NCI-H2196 treated with DMSO at 0.1 percent for 48 hours (cell line): ENCODE measurements around the gene EPC1.
"Not testable (repeated sequence)": the region's sequence is repeated elsewhere in the genome, so short reads cannot be mapped to it uniquely, and the experiment has no call there.

Source experiments
- DNase-seq: peaks from one replicate; lab custom pipeline; 2025; ENCODE audit not compliant: unreplicated experiment; lab: John Stamatoyannopoulos, UW

The EPC1 gene, protein sequence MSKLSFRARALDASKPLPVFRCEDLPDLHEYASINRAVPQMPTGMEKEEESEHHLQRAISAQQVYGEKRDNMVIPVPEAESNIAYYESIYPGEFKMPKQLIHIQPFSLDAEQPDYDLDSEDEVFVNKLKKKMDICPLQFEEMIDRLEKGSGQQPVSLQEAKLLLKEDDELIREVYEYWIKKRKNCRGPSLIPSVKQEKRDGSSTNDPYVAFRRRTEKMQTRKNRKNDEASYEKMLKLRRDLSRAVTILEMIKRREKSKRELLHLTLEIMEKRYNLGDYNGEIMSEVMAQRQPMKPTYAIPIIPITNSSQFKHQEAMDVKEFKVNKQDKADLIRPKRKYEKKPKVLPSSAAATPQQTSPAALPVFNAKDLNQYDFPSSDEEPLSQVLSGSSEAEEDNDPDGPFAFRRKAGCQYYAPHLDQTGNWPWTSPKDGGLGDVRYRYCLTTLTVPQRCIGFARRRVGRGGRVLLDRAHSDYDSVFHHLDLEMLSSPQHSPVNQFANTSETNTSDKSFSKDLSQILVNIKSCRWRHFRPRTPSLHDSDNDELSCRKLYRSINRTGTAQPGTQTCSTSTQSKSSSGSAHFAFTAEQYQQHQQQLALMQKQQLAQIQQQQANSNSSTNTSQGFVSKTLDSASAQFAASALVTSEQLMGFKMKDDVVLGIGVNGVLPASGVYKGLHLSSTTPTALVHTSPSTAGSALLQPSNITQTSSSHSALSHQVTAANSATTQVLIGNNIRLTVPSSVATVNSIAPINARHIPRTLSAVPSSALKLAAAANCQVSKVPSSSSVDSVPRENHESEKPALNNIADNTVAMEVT

DNA sequence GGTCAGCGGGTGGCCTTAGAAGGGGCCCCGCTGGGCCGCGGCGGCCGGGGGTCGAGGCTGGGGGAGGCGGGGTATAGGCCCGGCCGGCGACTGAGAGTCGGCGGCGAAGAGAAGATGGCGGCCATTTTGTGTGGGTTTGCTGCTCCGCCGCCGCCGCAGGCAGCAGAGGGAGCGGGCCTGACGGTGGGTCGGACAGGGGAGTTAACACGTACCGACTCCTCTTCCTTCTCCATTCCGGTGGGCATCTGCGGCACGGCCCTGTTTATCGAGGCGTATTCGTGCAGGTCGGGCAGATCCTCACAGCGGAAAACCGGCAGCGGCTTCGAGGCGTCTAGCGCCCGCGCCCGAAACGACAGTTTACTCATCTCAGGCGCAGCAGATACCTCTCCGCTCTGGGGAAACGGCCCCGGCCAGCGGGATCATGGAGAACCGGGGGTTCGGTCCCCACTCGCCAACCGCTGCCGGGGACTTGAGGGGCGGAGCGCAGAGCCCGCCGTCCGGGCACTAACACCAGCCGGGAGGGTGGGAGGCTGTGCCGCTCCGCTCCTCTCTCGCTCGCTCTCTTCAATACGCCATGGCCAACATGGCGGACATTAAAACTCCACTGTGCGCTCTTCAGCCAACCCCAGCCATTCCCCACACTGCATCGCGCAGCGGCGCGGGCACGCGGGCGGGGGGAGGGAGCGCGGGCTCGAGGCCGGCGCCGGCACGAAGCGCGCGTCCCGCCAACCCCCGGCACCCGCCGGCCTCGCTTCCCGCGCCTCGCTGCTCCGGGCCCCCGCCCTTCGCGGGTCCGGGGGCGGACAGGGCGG, at the start of gene EPC1:
Gene EPC1 (minus strand): TSS at position 608 of the 812 bp plus-strand sequence. CDS start 243 bp downstream, at position 365.
- peak; percentile 45 for DNase-seq

DNA sequence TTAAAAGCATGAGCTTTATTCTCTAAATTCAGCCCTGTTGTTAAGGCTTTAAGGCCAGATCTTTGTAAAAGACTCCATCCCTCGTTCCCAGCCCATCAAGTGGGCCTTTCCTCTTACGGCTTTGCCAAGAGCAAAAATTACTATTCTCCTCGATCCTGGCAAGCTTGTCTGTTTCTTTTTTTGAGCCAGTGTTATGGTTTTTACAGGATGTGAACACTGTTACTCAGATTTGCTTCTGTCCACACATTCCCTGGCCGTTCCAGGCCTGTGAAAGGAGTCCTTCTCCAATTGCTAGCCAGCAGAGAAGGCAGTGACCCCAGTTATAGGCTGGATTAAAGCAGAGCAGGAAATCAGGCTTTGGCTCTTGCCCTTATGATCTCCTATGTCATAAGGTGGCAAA, 47.0 kb upstream of the EPC1 start:
- DNase-seq = no peak

DNA sequence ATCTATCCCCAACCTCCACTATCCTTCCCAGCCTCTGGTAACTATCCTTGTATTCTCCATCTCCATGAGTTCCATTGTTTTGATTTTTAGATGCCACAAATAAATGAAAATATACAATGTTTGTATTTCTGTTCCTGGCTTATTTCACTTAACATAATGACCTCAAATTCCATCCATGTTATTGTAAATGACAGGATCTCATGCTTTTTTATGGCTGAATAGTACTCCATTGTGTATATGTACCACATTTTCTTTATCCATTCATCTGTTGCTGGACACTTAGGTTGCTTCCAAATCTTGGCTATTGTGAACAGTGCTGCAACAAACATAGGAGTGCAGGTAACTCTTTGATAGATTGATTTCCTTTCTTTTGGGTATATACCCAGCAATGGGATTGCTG, 45.3 kb upstream of the EPC1 start:
- not testable (repeated sequence) for DNase-seq

DNA sequence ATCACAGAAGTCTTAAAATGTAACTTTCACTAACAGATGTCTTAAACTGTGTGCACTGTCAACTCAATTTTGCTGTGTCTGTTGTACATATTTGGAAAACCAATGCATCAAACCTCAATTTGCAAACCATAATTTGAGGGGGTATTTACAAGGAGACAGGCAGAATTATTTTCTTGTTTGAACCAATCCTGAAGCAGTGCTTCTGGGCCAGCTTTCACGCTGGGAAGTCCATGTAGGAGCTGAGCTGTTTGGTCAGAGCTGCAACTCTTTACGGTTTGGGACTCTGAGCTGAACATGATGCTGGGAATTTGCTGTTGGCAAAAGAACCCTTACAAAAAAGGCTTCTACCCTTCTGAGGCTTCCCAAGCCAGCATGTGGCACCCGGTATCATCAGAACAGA, 43.2 kb upstream of the EPC1 start:
- no peak for DNase-seq

DNA sequence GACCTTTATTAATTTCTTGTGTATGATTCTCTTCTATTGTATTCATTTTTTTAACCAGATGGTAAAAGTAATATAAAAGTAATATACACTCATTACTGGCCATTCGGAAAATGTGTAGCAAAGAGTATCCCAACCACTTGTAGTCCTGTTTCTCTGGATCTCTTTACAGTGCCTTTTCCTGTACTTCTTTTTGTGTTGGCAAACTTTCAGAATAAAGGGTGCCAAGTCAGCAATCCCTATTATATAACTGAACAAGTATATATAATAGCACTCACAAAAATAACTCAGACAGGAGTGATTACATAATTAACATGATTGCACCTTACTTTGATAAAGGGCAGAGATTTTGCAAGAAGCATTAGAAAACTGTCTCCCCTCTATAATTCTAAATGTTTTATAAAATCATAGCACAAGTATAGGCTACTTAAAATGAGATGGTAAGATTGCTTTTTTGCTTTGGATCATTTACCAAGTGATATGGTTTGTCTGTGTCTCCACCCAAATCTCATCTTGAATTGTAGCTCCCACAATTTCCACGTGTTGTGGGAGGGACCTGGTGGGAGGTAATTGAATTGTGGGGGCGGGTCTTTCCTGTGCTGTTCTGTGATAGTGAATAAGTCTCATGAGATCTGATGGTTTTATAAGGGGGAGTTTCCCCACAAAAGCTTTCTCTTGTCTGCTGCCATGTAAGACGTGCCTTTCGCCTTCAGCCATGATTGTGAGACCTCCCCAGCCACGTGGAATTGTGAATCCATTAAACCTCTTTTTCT, 41.5 kb upstream of the EPC1 start:
- DNase-seq = no peak

GRCh38 chr10:32386623-32387260, 39.8 kb upstream of the EPC1 start:
- no peak for DNase-seq

- no peak for DNase-seq
Observed at GRCh38 chr10:32384171-32384570, 37.2 kb upstream of the EPC1 start.

GRCh38 chr10:32381165-32381564, 34.2 kb upstream of the EPC1 start:
- no peak for DNase-seq

GRCh38 chr10:32379950-32380551, 33.1 kb upstream of the EPC1 start:
- DNase-seq = no peak

- DNase-seq = peak; percentile 44
Observed at GRCh38 chr10:32379318-32379949, 32.5 kb upstream of the EPC1 start.

GRCh38 chr10:32378363-32379317, 31.7 kb upstream of the EPC1 start:
- peak; percentile 59 for DNase-seq

- DNase-seq = no peak
Observed at GRCh38 chr10:32377458-32378259, 30.7 kb upstream of the EPC1 start.

DNA sequence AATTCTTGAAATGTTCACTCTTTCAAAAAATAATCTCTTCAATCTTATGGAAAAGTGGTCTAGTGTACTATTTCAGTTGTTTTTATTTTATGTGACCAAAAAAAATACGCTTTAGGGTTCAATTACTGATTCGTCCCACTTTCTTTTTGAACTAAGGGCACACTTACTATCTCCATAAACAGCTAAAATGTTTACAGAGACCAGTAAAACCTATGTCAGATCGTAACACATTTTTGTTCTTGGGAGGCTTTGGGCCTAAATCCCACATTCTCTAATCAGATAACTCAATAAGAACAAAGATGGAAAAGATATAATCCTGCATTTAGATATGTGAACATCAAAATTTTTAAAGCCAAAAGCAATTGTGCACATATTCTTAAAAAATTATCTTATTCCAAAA, 29.8 kb upstream of the EPC1 start:
- DNase-seq = no peak

DNA sequence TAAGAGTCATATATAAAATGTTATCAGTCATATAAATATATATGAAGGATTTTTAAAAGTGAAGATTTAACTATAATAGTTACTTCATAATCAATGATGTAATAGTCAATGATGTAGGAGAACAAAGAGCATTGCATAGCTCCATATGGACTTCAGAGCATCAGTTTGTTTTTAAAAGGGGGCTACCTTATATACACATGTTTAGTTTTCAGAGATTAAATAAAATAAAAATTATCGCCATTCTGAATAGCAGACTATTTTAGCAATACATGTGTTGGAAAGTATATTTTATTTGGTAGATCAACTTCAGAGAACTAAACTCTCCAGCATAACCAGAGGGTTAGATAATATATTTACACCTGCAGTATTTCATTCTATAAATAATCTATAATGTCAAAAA, 29.1 kb upstream of the EPC1 start:
- DNase-seq = no peak

DNA sequence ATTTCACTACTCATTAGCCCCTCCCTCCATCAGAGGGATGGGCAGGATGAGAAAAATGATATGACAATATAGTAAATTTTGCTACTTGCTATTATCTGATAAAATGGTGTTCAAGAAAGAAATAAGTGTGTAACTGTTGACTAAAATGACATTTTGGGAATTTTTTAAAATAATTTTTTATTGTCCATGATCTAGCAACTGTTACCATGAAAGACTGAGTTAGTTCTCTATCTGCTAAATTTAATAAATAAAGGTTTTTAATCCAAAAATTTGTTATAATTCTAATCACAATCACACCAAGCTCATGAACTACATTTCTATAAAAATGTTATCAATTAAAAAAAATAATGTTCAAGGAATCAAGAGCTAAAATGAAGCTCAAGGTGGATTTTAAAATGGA, 28.7 kb upstream of the EPC1 start:
- DNase-seq = no peak

GRCh38 chr10:32374605-32375004, 27.6 kb upstream of the EPC1 start:
- no peak for DNase-seq

- no peak for DNase-seq
Observed at GRCh38 chr10:32373496-32373895, 26.5 kb upstream of the EPC1 start.
